AG09309 (cell line): ENCODE data around the gene RXYLT1.

ENCODE experiments used
- DNase-seq: peaks from one replicate; pipeline ENCODE4 v3.0.0-alpha.2; 2010; ENCODE audit warnings: low read depth
- H3K4me3 ChIP-seq: 2 replicates; pipeline ENCODE4 v1.5.1; 2011; ENCODE audit warnings: mild to moderate bottlenecking, low read depth, low read length, moderate library complexity; ENCODE audit not compliant: control insufficient read depth
- TF ChIP-seq, protein P1 (sequence below): IDR thresholded peaks from 2 replicates; pipeline ENCODE4 v1.5.1; 2011; ENCODE audit warnings: mild to moderate bottlenecking, low read depth, low read length, inconsistent platforms; ENCODE audit not compliant: insufficient read depth, control insufficient read depth; ENCODE audit errors: missing control alignments

The RXYLT1 gene

GRCh38 chr12:63753743-63754142 is 26.0 kb upstream of the RXYLT1 start:
- H3K4me3 ChIP-seq, result no peak overlapping the region
- TF ChIP-seq, protein P1, sequence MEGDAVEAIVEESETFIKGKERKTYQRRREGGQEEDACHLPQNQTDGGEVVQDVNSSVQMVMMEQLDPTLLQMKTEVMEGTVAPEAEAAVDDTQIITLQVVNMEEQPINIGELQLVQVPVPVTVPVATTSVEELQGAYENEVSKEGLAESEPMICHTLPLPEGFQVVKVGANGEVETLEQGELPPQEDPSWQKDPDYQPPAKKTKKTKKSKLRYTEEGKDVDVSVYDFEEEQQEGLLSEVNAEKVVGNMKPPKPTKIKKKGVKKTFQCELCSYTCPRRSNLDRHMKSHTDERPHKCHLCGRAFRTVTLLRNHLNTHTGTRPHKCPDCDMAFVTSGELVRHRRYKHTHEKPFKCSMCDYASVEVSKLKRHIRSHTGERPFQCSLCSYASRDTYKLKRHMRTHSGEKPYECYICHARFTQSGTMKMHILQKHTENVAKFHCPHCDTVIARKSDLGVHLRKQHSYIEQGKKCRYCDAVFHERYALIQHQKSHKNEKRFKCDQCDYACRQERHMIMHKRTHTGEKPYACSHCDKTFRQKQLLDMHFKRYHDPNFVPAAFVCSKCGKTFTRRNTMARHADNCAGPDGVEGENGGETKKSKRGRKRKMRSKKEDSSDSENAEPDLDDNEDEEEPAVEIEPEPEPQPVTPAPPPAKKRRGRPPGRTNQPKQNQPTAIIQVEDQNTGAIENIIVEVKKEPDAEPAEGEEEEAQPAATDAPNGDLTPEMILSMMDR, result peak; percentile 34
- DNase-seq, result no peak

- no peak for DNase-seq
- TF ChIP-seq, protein P1, result no peak
- H3K4me3 ChIP-seq, result no peak overlapping the region
These were observed 15.2 kb upstream of the RXYLT1 start for GRCh38 chr12:63764481-63764880.

- DNase-seq, result no peak
- TF ChIP-seq, protein P1, result no peak
- H3K4me3 ChIP-seq, result no peak overlapping the region
These were observed 13.2 kb upstream of the RXYLT1 start for GRCh38 chr12:63766498-63766897.

- no peak overlapping the region for H3K4me3 ChIP-seq
- TF ChIP-seq, protein P1, result no peak
- DNase-seq, result no peak
These were observed 9.3 kb upstream of the RXYLT1 start for GRCh38 chr12:63770375-63770774.

- TF ChIP-seq, protein P1, result no peak
- H3K4me3 ChIP-seq, result no peak overlapping the region
- DNase-seq, result no peak
These were observed 2.4 kb upstream of the RXYLT1 start for GRCh38 chr12:63777340-63777739.

GRCh38 chr12:63782466-63782865 is 2.8 kb downstream of the RXYLT1 start:
- no peak overlapping the region for H3K4me3 ChIP-seq
- TF ChIP-seq, protein P1, result no peak
- no peak for DNase-seq

DNA sequence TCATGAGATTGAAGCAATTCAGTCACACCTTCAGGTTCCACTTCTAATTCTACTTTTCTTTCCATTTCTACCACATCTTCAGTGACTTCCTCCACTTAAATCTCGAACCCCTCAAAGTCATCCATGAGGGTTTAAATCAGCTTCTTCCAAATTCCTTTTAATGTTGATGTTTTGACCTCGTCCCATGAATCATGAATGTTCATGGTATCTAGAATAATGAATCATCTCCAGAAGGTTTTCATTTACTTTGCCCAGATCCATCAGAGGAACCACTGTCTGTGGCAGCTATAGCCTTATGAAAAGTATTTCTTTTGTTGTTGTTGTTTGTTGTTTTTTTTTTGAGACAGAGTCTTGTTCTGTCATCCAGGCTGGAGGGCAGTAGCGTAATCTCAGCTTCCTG is 7.6 kb downstream of the RXYLT1 start:
- H3K4me3 ChIP-seq, result no peak overlapping the region
- TF ChIP-seq, protein P1, result no peak
- no peak for DNase-seq
